OCI-LY3 (cell line): ENCODE data around the gene HDDC2.

ENCODE experiments used
- H2AFZ ChIP-seq: fragments of 200-600, 300-600 bp; shearing (Covaris generic); 2 replicates; pipeline ENCODE4 v1.6.0; 2014; ENCODE audit warnings: antibody characterized with exemption, low read depth, low read length
- H3K27ac ChIP-seq: fragments of 200-600, 300-600 bp; sonication (generic); 2 replicates; pipeline ENCODE4 v1.5.1; 2014; ENCODE audit warnings: mild to moderate bottlenecking, low read length, moderate library complexity, mixed read lengths
- H3K27me3 ChIP-seq: fragments of 200-600, 300-600 bp; sonication (generic); 2 replicates; pipeline ENCODE4 v1.6.1; 2014; ENCODE audit warnings: low read depth, low read length, mixed read lengths
- H3K36me3 ChIP-seq: fragments of 200-600, 300-600 bp; sonication (generic); replicated peaks from 2 replicates; pipeline ENCODE3; 2014; ENCODE audit warnings: low read depth, low read length, mixed read lengths
- H3K4me1 ChIP-seq: fragments of 300-600, 200-600 bp; sonication (generic); 2 replicates; pipeline ENCODE4 v1.6.1; 2014; ENCODE audit warnings: low read length, mixed read lengths
- H3K4me2 ChIP-seq: fragments of 200-600, 300-600 bp; sonication (generic); 2 replicates; pipeline ENCODE4 v1.6.1; 2014; ENCODE audit warnings: low read length, mixed read lengths
- H3K4me3 ChIP-seq: fragments of 300-600, 200-600 bp; sonication (generic); 2 replicates; pipeline ENCODE4 v1.5.1; 2014; ENCODE audit warnings: antibody characterized with exemption, mild to moderate bottlenecking, low read length, moderate library complexity
- H3K79me2 ChIP-seq: fragments of 300-600, 200-600 bp; shearing (Covaris generic); 2 replicates; pipeline ENCODE4 v1.6.1; 2014; ENCODE audit warnings: mild to moderate bottlenecking, low read length, mixed read lengths
- H3K9ac ChIP-seq: fragments of 300-600, 200-600 bp; shearing (Covaris generic); 2 replicates; pipeline ENCODE4 v1.6.0; 2014; ENCODE audit warnings: mild to moderate bottlenecking, low read length, moderate library complexity
- H3K9me3 ChIP-seq: fragments of 200-600, 300-600 bp; shearing (Covaris generic); 2 replicates; pipeline ENCODE4 v1.6.1; 2014; ENCODE audit warnings: low read length, mixed read lengths; ENCODE audit not compliant: insufficient read depth
- H4K20me1 ChIP-seq: fragments of 200-600, 300-600 bp; sonication (generic); 2 replicates; pipeline ENCODE4 v1.6.1; 2016; ENCODE audit warnings: low read length, mixed read lengths; ENCODE audit not compliant: insufficient read depth
- EZH2phosphoT487 ChIP-seq: fragments of 200-600 bp; shearing (Covaris generic); IDR thresholded peaks from 2 replicates; pipeline ENCODE4 v1.6.1; 2018; ENCODE audit warnings: antibody characterized with exemption, mixed run types, low read depth
- TF ChIP-seq, protein P1 (sequence below): fragments of 200-600, 300-600 bp; sonication (generic); IDR thresholded peaks from 2 replicates; pipeline ENCODE4 v1.5.1; 2014; ENCODE audit warnings: antibody characterized with exemption, low read length, low read depth

HDDC2 gene, protein sequence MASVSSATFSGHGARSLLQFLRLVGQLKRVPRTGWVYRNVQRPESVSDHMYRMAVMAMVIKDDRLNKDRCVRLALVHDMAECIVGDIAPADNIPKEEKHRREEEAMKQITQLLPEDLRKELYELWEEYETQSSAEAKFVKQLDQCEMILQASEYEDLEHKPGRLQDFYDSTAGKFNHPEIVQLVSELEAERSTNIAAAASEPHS

DNA sequence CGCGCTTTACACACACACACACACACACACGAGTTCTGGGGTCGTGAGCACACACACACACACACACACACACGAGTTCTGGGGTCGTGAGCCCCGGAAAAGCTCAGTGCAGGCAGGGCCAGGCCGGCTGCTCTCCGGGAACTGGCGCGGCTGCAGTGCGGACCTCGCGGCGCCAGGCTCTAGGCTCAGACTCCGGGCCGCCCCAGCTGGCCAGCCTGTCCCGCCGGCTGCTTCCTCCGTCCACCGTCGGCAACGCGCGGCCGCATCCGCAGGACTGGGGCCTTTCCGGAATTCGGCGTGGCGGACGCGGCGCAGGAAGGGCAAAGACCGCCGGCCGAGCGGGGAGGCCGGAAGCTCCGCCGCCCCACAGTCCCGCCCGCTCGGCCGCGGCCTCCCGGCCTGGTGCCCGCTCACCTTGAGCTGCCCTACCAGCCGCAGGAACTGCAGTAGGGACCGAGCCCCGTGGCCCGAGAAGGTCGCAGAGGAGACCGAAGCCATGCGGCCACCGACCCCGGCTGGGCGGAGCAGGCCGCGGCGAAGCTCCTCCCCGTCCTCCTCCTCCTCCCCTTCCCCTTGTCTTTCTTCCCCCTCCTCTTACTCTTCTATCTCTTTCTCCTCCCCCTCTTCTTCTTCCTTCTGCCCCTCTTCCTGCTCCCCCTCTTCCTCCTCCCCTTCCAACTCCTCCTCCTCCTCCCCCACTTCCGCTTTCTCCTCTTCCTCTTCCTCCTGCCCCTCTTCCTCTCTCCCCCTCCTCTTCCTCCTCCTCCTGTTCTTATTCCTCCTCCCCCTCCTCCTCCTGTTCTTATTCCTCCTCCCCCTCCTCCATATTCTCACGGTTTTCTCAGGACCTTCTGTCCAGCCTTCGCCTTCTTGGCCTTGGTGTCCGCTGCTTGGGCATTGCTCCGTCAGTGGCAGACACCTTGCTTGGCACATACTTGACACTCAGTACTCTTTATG, at the start of gene HDDC2:
TSS of gene HDDC2 (minus strand) at position 533 of the 957 bp plus-strand sequence. CDS start at position 498, 35 bp downstream.
- Histone ChIP-seq H3K27me3 (no peaks in the 10 kb centered on the region), H2AFZ (peak within 1 kb of the TSS; percentile 97), H3K4me1 (peaks cover 10% of the 10 kb centered on the region), H3K4me2 (peak within 1 kb of the TSS; percentile 73), H4K20me1 (no peaks in the 10 kb centered on the region), H3K79me2 (peaks cover 21% of the 10 kb centered on the region), H3K9me3 (no peaks in the 10 kb centered on the region), H3K27ac (peak within 1 kb of the TSS; percentile 57), H3K36me3 (peaks cover 14% of the 10 kb centered on the region), H3K9ac (peak within 1 kb of the TSS; percentile 94), H3K4me3 (peak within 1 kb of the TSS; percentile 89)
- TF ChIP-seq, protein P1, sequence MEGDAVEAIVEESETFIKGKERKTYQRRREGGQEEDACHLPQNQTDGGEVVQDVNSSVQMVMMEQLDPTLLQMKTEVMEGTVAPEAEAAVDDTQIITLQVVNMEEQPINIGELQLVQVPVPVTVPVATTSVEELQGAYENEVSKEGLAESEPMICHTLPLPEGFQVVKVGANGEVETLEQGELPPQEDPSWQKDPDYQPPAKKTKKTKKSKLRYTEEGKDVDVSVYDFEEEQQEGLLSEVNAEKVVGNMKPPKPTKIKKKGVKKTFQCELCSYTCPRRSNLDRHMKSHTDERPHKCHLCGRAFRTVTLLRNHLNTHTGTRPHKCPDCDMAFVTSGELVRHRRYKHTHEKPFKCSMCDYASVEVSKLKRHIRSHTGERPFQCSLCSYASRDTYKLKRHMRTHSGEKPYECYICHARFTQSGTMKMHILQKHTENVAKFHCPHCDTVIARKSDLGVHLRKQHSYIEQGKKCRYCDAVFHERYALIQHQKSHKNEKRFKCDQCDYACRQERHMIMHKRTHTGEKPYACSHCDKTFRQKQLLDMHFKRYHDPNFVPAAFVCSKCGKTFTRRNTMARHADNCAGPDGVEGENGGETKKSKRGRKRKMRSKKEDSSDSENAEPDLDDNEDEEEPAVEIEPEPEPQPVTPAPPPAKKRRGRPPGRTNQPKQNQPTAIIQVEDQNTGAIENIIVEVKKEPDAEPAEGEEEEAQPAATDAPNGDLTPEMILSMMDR: no peak
- TF ChIP-seq EZH2phosphoT487: no peak

DNA sequence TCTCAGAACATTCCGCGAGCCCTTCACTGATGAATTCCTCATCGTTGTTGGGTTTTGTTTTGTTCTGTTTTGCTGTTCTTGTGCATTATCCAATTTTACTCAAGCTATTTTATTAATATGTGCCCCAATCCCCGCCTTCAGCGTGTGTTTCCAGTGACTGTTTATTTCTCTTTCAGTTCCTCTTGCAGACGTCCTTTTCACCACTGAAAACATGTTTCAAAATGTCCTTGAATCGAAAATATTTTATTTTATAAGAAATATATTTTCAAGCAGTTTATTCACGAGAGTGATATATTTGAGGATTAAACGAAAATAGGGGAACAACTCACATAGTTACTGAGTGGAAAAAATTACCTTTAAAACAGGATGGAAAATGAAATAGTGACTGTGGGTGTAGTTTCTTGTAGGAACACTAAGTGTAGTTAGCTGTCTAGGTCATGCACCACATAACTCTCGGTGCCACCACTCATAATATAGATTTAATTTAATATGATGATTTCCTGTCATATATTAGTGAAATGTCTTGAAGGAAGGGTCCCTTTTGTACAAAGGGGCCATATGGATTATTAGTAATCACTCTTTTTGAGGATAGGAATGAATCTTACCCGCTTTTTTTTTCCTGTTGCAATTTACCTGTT, 45.3 kb upstream of the HDDC2 start:
- Histone ChIP-seq H3K79me2 (no peaks in the 10 kb centered on the region), H3K36me3 (no peaks in the 10 kb centered on the region), H3K4me1 (peaks cover 13% of the 10 kb centered on the region), H3K27ac (no peak overlapping the region), H3K4me2 (peak overlapping the region; percentile 92), H3K9ac (no peak overlapping the region), H4K20me1 (no peaks in the 10 kb centered on the region), H2AFZ (peak overlapping the region; percentile 74), H3K27me3 (no peaks in the 10 kb centered on the region), H3K4me3 (peak overlapping the region; percentile 63), H3K9me3 (no peaks in the 10 kb centered on the region)
- TF ChIP-seq, protein P1: no peak
- TF ChIP-seq EZH2phosphoT487: no peak

DNA sequence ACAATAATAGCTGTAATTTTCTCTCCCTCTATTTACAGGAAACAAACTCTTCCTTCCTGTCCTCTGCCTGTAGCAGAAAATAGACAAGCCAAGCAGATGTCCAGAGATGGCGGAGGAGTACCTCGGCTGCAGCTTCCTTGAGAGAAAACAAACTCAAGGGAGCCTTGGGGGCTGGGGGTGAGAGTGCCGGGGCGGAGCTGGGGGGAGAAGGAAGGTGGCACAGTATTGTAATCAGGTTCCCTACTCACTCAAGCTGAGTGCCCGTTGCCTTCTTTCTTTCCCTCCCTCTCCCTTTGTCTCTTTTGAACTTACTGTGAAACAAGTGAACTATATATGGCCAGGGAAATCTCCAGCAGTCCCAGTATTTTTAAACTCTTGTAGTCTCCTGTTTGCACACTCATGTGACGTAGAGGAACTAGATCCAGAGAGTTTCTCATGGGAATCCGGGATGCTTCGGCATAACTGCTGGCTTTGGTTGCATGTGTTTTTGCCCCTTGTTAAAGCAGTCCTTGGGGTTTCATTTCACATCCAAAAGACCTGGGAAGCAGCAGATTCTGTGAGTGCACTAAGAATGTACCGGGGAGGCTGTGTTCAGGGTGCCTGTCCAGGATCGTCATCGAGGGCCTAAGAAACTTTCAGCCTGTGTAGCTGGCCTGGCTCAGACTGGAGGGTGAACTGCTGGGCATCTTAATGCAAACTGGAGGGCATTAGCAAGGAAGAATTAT, 44.6 kb upstream of the HDDC2 start:
- Histone ChIP-seq H3K36me3 (no peaks in the 10 kb centered on the region), H2AFZ (peak overlapping the region; percentile 74), H3K4me2 (peak overlapping the region; percentile 92), H3K4me1 (peaks cover 13% of the 10 kb centered on the region), H3K4me3 (peak overlapping the region; percentile 63), H4K20me1 (no peaks in the 10 kb centered on the region), H3K9ac (peak overlapping the region; percentile 27; the same call in 1 of the 2 replicates), H3K79me2 (no peaks in the 10 kb centered on the region), H3K27ac (no peak overlapping the region), H3K27me3 (no peaks in the 10 kb centered on the region), H3K9me3 (no peaks in the 10 kb centered on the region)
- TF ChIP-seq EZH2phosphoT487: no peak

DNA sequence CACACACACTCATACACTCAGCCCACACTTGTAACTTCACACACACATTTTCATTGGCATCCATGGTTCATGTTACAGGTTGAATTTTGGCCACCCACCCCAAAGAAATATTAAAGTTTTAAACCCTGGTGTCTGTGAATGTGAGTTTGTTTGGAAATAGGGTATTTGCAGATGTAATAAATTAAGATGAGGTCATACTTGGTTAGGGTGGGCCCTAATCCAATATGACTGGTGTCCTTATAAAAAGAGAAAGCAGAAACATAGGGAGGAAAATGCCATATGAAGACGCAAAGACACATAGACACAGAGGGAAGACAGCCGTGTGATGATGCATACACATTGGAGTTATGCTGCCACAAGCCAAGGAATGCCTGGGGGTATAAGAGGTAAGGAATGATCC, 39.7 kb upstream of the HDDC2 start:
- H3K9ac ChIP-seq: no peak overlapping the region
- no peaks in the 10 kb centered on the region for H3K36me3 ChIP-seq
- no peaks in the 10 kb centered on the region for H4K20me1 ChIP-seq
- no peaks in the 10 kb centered on the region for H3K79me2 ChIP-seq
- no peak overlapping the region for H2AFZ ChIP-seq
- H3K4me3 ChIP-seq: no peak overlapping the region
- no peak overlapping the region for H3K4me2 ChIP-seq
- no peak for TF ChIP-seq EZH2phosphoT487
- TF ChIP-seq, protein P1: no peak
- H3K27me3 ChIP-seq: no peaks in the 10 kb centered on the region
- H3K27ac ChIP-seq: no peak overlapping the region
- peaks cover 3% of the 10 kb centered on the region for H3K4me1 ChIP-seq
- H3K9me3 ChIP-seq: no peaks in the 10 kb centered on the region
